PC-9 (cell line): Measurements from ENCODE around the gene SALL3. TPM values are rescaled to one million over a fixed set of nuclear protein-coding genes. Genes with fewer than 3 reads are reported as not detected.

Experiments used
- BruUV-seq: library from RNA; stranded (reverse); fragments of 400-500 nt; replicated peaks from 2 replicates; lab custom pipeline; 2021; lab: Mats Ljungman, UMichigan
- CTCF ChIA-PET: fragments of 300-600 bp; sonication (Branson Sonifier 250); formaldehyde crosslinking; loops from one replicate; lab custom pipeline; 2022; ENCODE audit warnings: antibody characterized with exemption; lab: Charles Lee
- POLR2A ChIA-PET: fragments of 300-600 bp; sonication (Branson Sonifier 250); formaldehyde crosslinking; loops from one replicate; lab custom pipeline; 2022; ENCODE audit warnings: antibody characterized with exemption; ENCODE audit not compliant: unreplicated experiment; lab: Charles Lee
- DNase-seq, 2 experiments: peaks; one replicate each; pipeline versions ENCODE4 v3.0.0 to v3.0.0-alpha.2; 2015 to 2022; ENCODE audit warnings: mixed read lengths in 1 of 2
- H2AFZ ChIP-seq: fragments of 200-600 bp; sonication (generic); 2 replicates; pipeline ENCODE4 v1.8.1; 2017; ENCODE audit warnings: antibody characterized with exemption
- H3F3A ChIP-seq: fragments of 200-600 bp; sonication (generic); 2 replicates; pipeline ENCODE4 v1.8.1; 2017; ENCODE audit warnings: antibody characterized with exemption, mild to moderate bottlenecking, low read depth; ENCODE audit not compliant: insufficient read depth
- H3K27ac ChIP-seq: fragments of 200-600 bp; sonication (generic); 2 replicates; pipeline ENCODE4 v1.6.1; 2016; ENCODE audit warnings: mixed run types
- H3K27me3 ChIP-seq: fragments of 200-600 bp; sonication (generic); 2 replicates; pipeline ENCODE4 v1.6.1; 2016; ENCODE audit warnings: low read depth, mixed run types; ENCODE audit not compliant: insufficient read depth
- H3K36me3 ChIP-seq: fragments of 200-600 bp; sonication (generic); 2 replicates; pipeline ENCODE4 v1.6.1; 2016; ENCODE audit warnings: low read depth, mixed run types
- H3K4me1 ChIP-seq: fragments of 200-600 bp; sonication (generic); replicated peaks from 2 replicates; pipeline ENCODE4 v1.6.1; 2016; ENCODE audit warnings: mixed run types; ENCODE audit not compliant: insufficient read depth
- H3K4me2 ChIP-seq: fragments of 200-600 bp; sonication (generic); 2 replicates; pipeline ENCODE4 v1.6.1; 2017; ENCODE audit warnings: mixed run types
- H3K4me3 ChIP-seq: fragments of 200-600 bp; sonication (generic); 2 replicates; pipeline ENCODE4 v1.6.1; 2016; ENCODE audit warnings: mixed run types
- H3K79me2 ChIP-seq: fragments of 200-600 bp; sonication (generic); 2 replicates; pipeline ENCODE4 v1.6.1; 2017; ENCODE audit warnings: low read depth, mixed run types
- H3K9me2 ChIP-seq: fragments of 200-600 bp; sonication (generic); 2 replicates; pipeline ENCODE4 v1.8.1; 2017; ENCODE audit warnings: mild to moderate bottlenecking; ENCODE audit not compliant: insufficient read depth
- H3K9me3 ChIP-seq: fragments of 200-600 bp; sonication (generic); 2 replicates; pipeline ENCODE4 v1.8.1; 2016; ENCODE audit warnings: low read depth; ENCODE audit not compliant: insufficient read depth
- H4K20me1 ChIP-seq: fragments of 200-600 bp; sonication (generic); 2 replicates; pipeline ENCODE4 v1.8.1; 2017; ENCODE audit not compliant: insufficient read depth
- EZH2 ChIP-seq: fragments of 200-600 bp; sonication (generic); IDR thresholded peaks from 2 replicates; pipeline ENCODE4 v1.8.0; 2017; ENCODE audit warnings: antibody characterized with exemption, low read depth
- intact Hi-C: fragments of 100-400 bp; cut with micrococcal nuclease; formaldehyde crosslinking; loops from one replicate; pipeline ENCODE4 v1.10.0; 2022; ENCODE audit not compliant: unreplicated experiment
- total RNA-seq: library from RNA; stranded (reverse); gene quantifications from 2 replicates; pipeline ENCODE4 v1.2.3, GENCODE V29; 2021
- TF ChIP-seq, protein P1 (sequence below): fragments of 200-600 bp; sonication (generic); conservative IDR thresholded peaks from 2 replicates; pipeline ENCODE4 v1.6.1; 2017; ENCODE audit warnings: mixed run types, antibody characterized with exemption, mild to moderate bottlenecking, moderate library complexity

SALL3 gene
- total RNA-seq, 1 experiment from 2014 or later, result not detected

DNA sequence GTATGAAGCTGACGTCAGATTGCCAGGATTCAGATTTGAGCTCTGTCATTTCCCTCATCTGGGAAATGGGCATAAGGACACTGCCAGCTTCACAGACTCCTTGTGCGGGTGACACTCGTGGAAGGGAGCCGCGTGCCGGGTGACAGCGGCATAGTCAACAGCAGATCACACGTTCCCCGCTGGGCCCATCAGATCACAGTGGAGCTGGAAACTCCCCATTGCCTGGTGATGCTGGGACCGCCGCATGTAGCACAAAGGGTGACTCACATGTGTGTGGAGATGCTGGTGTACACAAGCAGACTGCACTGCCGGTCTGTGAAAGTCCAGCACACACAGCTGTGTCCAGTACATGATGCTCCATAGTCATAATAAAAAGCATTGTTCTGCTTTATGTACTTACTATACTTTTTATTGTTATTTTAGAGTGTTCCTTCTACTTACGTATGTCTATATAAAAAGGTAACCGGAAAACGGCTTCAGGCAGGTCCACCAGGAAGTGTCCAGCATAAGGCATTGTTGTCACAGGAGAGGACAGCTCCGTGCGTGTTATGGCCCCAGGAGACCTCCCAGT lies 31.8 kb downstream of the SALL3 start:
- no peak overlapping the region for H3K4me2 ChIP-seq
- no peaks in the 10 kb centered on the region for H3K36me3 ChIP-seq
- no peak overlapping the region for H3K27ac ChIP-seq
- intact Hi-C loops, result no loop called here
- no peaks in the 10 kb centered on the region; the same call in 1 of the 2 replicates for H3K9me2 ChIP-seq
- H3K4me3 ChIP-seq, result no peak overlapping the region
- H4K20me1 ChIP-seq, result no peaks in the 10 kb centered on the region
- H3K9me3 ChIP-seq, result no peaks in the 10 kb centered on the region
- no peaks in the 10 kb centered on the region for H3K4me1 ChIP-seq
- ChIA-PET CTCF (no interaction called here), POLR2A (no interaction called here)
- H3K79me2 ChIP-seq, result no peaks in the 10 kb centered on the region
- no peak for TF ChIP-seq EZH2
- TF ChIP-seq, protein P1, sequence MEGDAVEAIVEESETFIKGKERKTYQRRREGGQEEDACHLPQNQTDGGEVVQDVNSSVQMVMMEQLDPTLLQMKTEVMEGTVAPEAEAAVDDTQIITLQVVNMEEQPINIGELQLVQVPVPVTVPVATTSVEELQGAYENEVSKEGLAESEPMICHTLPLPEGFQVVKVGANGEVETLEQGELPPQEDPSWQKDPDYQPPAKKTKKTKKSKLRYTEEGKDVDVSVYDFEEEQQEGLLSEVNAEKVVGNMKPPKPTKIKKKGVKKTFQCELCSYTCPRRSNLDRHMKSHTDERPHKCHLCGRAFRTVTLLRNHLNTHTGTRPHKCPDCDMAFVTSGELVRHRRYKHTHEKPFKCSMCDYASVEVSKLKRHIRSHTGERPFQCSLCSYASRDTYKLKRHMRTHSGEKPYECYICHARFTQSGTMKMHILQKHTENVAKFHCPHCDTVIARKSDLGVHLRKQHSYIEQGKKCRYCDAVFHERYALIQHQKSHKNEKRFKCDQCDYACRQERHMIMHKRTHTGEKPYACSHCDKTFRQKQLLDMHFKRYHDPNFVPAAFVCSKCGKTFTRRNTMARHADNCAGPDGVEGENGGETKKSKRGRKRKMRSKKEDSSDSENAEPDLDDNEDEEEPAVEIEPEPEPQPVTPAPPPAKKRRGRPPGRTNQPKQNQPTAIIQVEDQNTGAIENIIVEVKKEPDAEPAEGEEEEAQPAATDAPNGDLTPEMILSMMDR, result no peak
- peaks cover 83% of the 10 kb centered on the region for H3K27me3 ChIP-seq
- BruUV-seq, result no TSS peak
- H3F3A ChIP-seq, result no peaks in the 10 kb centered on the region
- no peak for DNase-seq
- H2AFZ ChIP-seq, result no peak overlapping the region

- BruUV-seq, result no TSS peak
- Histone ChIP-seq H2AFZ (no peak overlapping the region), H3K4me1 (no peaks in the 10 kb centered on the region), H3K4me3 (no peak overlapping the region), H3K9me3 (no peaks in the 10 kb centered on the region), H3K36me3 (no peaks in the 10 kb centered on the region), H3K4me2 (no peak overlapping the region), H3F3A (no peaks in the 10 kb centered on the region), H3K27ac (no peak overlapping the region), H3K27me3 (peaks cover 85% of the 10 kb centered on the region), H3K79me2 (no peaks in the 10 kb centered on the region), H4K20me1 (no peaks in the 10 kb centered on the region), H3K9me2 (no peaks in the 10 kb centered on the region; the same call in 1 of the 2 replicates)
- intact Hi-C loops, result no loop called here
- CTCF ChIA-PET, result no interaction called here
- TF ChIP-seq, protein P1, result no peak
- TF ChIP-seq EZH2, result 0 out of 2 replicates have a peak, but pooled peaks have one; percentile 56
- no peak for DNase-seq
- POLR2A ChIA-PET, result no interaction called here
These were observed 34.3 kb downstream of the SALL3 start for GRCh38 chr18:79013869-79014268.

DNA sequence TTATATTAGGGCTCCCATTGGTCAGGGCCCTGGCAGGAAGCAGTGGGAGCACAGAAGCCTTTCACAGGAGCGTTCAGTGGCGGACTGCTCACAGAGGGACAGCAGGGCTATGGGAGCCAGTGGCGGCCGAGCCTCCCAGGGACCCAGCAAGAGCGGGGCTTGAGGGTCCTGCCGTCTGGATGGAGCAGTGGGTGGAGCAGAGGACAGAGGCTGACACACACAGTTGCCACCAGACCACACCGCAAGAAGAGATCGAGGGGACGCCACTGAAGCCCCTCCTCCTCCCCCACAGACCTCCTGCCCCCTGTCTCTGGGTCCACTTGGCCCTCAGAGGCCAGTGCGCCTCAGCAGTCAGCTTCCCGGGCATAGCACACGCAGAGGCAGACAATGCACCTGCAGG lies 39.3 kb downstream of the SALL3 start:
- TF ChIP-seq, protein P1, result no peak
- no peak for TF ChIP-seq EZH2
- no peaks in the 10 kb centered on the region for H4K20me1 ChIP-seq
- H3K79me2 ChIP-seq, result no peaks in the 10 kb centered on the region
- H3K9me2 ChIP-seq, result no peaks in the 10 kb centered on the region
- no peaks in the 10 kb centered on the region for H3F3A ChIP-seq
- POLR2A ChIA-PET, result no interaction called here
- no peaks in the 10 kb centered on the region for H3K9me3 ChIP-seq
- no peaks in the 10 kb centered on the region for H3K4me1 ChIP-seq
- H3K27ac ChIP-seq, result no peak overlapping the region
- H3K36me3 ChIP-seq, result no peaks in the 10 kb centered on the region
- peaks cover 83% of the 10 kb centered on the region for H3K27me3 ChIP-seq
- H3K4me2 ChIP-seq, result no peak overlapping the region
- no TSS peak for BruUV-seq
- H3K4me3 ChIP-seq, result no peak overlapping the region
- intact Hi-C loops, result no loop called here
- no peak overlapping the region for H2AFZ ChIP-seq
- no peak for DNase-seq
- CTCF ChIA-PET, result no interaction called here
